DND-41 (cell line): ENCODE data around the gene SATB1.

ENCODE experiments used
- CTCF ChIP-seq: IDR thresholded peaks from 2 replicates; pipeline ENCODE4 v1.5.1; 2012; ENCODE audit warnings: borderline replicate concordance, low read length, moderate library complexity, mild to moderate bottlenecking; ENCODE audit not compliant: poor library complexity, severe bottlenecking; ENCODE audit errors: extremely low read depth
- EZH2 ChIP-seq: IDR thresholded peaks from 3 replicates; pipeline ENCODE4 v1.6.1; 2012; ENCODE audit warnings: borderline replicate concordance, low read depth, mild to moderate bottlenecking, moderate library complexity, low read length, inconsistent platforms; ENCODE audit not compliant: severe bottlenecking

DNA sequence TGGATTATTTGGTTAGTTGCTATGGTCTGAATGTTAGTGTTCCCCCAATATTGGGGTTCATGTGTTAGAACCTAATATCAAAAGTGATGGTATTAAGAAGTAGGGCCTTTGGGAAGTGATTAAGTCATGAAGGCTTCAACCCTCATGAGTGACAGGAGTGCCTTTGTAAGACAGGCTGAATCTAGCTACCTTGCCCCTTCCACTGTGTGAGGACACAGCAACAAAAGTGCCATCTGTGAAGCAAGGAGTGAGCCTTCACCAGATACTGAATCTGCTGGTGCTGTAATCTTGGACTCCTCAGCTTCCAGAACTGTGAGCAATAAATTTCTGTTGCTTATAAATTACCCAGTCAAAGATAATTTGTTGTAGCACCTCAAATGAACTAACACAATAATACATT is 22.6 kb upstream of the SATB1 start:
- TF ChIP-seq CTCF (no peak), EZH2 (no peak)
